Uterus (tissue), 4 donors: ENCODE data around the gene PCNX1. TPM values are rescaled to one million over a fixed set of nuclear protein-coding genes. Genes with fewer than 3 reads are reported as not detected.

Experiments used
- DNase-seq, 2 donors: peaks; one replicate each; pipeline ENCODE4 v3.0.0-alpha.2; 2019 to 2020
- H3K27ac ChIP-seq, 2 donors: fragments of 200-600 bp; sonication (generic); 1 replicate in 1 of 2; 2 replicates in 1 of 2; pipeline ENCODE4 v1.5.1; 2016 to 2018
- H3K27me3 ChIP-seq, 2 donors: fragments of 200-600 bp; sonication (generic); one replicate each; pipeline ENCODE4 v1.5.1; 2018 to 2019; ENCODE audit warnings: control low read depth in 1 of 2
- H3K36me3 ChIP-seq, 2 donors: fragments of 200-600 bp; sonication (generic); one replicate each; pipeline ENCODE4 v1.5.1; 2019; ENCODE audit warnings: control low read depth in 1 of 2
- H3K4me1 ChIP-seq, 2 donors: fragments of 200-600 bp; sonication (generic); one replicate each; pipeline ENCODE4 v1.5.1; 2018 to 2019; ENCODE audit warnings: control low read depth in 1 of 2
- H3K4me3 ChIP-seq, 2 donors: fragments of 200-600 bp; sonication (generic); 1 replicate in 1 of 2; 2 replicates in 1 of 2; pipeline ENCODE4 v1.5.1; 2018 to 2019; ENCODE audit warnings: mild to moderate bottlenecking in 1 of 2
- H3K9me3 ChIP-seq, 2 donors: fragments of 200-600 bp; sonication (generic); one replicate each; pipeline ENCODE4 v1.5.1; 2019; ENCODE audit warnings: control low read depth in 1 of 2
- POLR2A ChIP-seq, 2 donors: fragments of 450-650 bp; IDR thresholded peaks; one replicate each; pipeline ENCODE4 v1.6.1; 2016; ENCODE audit warnings: antibody characterized with exemption in 2 of 2, mild to moderate bottlenecking in 1 of 2, moderate library complexity in 1 of 2
- intact Hi-C: fragments of 100-400 bp; cut with DNase I; formaldehyde crosslinking; loops from one replicate; pipeline ENCODE4 v1.15.1; 2023; ENCODE audit warnings: low total_unique reads
- total RNA-seq, 4 donors: library from RNA; depleted of rRNA in 3 of 4; stranded (reverse); fragments of >200 nt in 3 of 4; gene quantifications; one replicate each; pipeline versions ENCODE4 v1.1.0 to v1.2.4, GENCODE V29; 2014 to 2023
- TF ChIP-seq, protein P1 (sequence below), 4 experiments: fragments of 200-600 bp in 2 of 4; fragments of 450-650 bp in 2 of 4; sonication (generic) in 2 of 4; IDR thresholded peaks; one replicate each; pipeline ENCODE4 v1.5.1; 2016 to 2019; ENCODE audit warnings: antibody characterized with exemption in 4 of 4, mild to moderate bottlenecking in 2 of 4, moderate library complexity in 1 of 4
- donor health status: DM: yes; HTN: yes; CAD: no.

PCNX1 gene
- total RNA-seq, 4 donors from 2014 or later, result 34.6 to 112 (median 90.3) TPM

DNA sequence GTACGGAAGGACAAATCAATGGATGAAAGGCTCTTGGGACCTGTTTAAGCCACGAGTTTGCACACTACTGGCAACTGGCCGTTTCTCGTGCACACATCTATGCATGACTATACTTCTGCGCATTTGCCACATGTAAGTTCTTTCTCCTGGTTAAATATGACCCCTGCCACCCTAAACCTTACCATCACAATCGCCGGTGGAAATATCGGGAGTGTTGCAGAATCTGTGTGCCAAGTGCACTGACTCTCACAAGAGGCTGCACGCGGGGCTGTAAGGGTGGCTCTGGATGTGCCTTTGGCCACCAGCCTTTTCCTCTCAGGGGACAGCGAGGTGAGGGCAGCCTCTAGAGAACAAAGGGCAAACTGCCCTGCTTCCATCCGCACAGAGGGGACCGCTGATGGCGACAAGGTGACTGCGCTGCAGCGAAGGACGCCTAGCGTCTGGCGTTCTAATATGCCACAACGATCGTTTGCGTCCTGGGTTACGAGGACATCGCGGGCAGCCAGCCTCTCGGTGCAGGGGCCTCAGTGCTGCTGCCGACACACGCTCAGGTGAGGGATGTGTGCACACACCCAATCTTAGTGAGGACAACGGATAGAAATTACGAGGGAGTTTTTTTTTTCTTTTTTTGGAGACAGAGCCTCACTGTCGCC lies 232.2 kb downstream of the PCNX1 start:
- no peaks in the 10 kb centered on the region for H3K9me3 ChIP-seq
- DNase-seq, result no peak
- no peaks in the 10 kb centered on the region for H3K4me1 ChIP-seq
- H3K36me3 ChIP-seq, result no peaks in the 10 kb centered on the region
- H3K27me3 ChIP-seq, result no peaks in the 10 kb centered on the region
- intact Hi-C loops, result no loop called here
- H3K27ac ChIP-seq, result no peak overlapping the region
- TF ChIP-seq, protein P1, sequence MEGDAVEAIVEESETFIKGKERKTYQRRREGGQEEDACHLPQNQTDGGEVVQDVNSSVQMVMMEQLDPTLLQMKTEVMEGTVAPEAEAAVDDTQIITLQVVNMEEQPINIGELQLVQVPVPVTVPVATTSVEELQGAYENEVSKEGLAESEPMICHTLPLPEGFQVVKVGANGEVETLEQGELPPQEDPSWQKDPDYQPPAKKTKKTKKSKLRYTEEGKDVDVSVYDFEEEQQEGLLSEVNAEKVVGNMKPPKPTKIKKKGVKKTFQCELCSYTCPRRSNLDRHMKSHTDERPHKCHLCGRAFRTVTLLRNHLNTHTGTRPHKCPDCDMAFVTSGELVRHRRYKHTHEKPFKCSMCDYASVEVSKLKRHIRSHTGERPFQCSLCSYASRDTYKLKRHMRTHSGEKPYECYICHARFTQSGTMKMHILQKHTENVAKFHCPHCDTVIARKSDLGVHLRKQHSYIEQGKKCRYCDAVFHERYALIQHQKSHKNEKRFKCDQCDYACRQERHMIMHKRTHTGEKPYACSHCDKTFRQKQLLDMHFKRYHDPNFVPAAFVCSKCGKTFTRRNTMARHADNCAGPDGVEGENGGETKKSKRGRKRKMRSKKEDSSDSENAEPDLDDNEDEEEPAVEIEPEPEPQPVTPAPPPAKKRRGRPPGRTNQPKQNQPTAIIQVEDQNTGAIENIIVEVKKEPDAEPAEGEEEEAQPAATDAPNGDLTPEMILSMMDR (IDR thresholded peaks at IDR 0.05), result no peak
- TF ChIP-seq POLR2A (IDR thresholded peaks at IDR 0.05), result no peak
- no peak overlapping the region for H3K4me3 ChIP-seq

GRCh38 chr14:71140157-71140556 lies 232.9 kb downstream of the PCNX1 start:
- no peak for TF ChIP-seq POLR2A (IDR thresholded peaks at IDR 0.05)
- TF ChIP-seq, protein P1 (IDR thresholded peaks at IDR 0.05), result no peak
- H3K27me3 ChIP-seq, result no peaks in the 10 kb centered on the region

DNA sequence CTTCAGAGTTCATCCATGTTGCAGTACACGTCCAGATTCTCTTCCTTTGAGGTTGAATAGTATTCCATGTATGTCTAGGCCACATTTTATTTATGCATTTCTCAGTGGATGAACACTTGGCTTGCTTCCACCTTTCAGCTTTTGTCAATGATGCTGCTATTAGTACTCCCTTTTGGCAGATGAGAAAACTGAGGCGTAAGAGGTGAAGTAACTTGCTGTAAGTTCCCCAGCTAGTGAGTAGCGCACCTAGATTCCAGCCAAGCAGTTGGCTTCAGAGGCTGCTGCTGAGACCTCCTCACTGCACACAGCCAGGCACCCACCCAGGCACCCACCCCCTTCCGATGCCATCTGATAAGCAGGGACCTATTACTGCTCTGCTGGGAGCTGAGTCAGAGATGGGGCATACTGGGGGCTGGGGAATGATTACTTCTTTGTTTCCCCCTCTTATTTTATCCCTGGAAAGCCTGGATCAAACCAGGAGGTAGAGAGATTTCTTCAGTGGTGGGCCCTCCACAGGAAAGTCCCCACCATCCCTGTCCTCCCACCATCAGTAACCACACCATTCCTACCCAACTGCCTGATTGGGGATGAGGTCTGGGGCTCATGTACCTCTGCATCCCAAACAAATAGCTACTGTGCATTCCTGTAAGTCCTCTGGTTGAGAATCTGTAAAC lies 234.6 kb downstream of the PCNX1 start:
- no peaks in the 10 kb centered on the region for H3K4me1 ChIP-seq
- no peaks in the 10 kb centered on the region for H3K36me3 ChIP-seq
- TF ChIP-seq, protein P1 (IDR thresholded peaks at IDR 0.05), result no peak
- no peak for TF ChIP-seq POLR2A (IDR thresholded peaks at IDR 0.05)
- H3K4me3 ChIP-seq, result no peak overlapping the region
- no peaks in the 10 kb centered on the region for H3K27me3 ChIP-seq
- intact Hi-C loops, result loop anchor here (2.0 kb wide), 1 partner anchor 613 kb away; no protein-coding TSS in a partner anchor
- H3K9me3 ChIP-seq, result no peaks in the 10 kb centered on the region
- H3K27ac ChIP-seq, result no peak overlapping the region
- no peak for DNase-seq

More at GRCh38 chr14:71140157-71140556, 232.9 kb downstream of the PCNX1 start:
- H3K36me3 ChIP-seq, result no peaks in the 10 kb centered on the region
- intact Hi-C loops, result no loop called here
- H3K4me3 ChIP-seq, result no peak overlapping the region
- H3K27ac ChIP-seq, result no peak overlapping the region
- no peaks in the 10 kb centered on the region for H3K4me1 ChIP-seq
- DNase-seq, result no peak
- no peaks in the 10 kb centered on the region for H3K9me3 ChIP-seq

DNA sequence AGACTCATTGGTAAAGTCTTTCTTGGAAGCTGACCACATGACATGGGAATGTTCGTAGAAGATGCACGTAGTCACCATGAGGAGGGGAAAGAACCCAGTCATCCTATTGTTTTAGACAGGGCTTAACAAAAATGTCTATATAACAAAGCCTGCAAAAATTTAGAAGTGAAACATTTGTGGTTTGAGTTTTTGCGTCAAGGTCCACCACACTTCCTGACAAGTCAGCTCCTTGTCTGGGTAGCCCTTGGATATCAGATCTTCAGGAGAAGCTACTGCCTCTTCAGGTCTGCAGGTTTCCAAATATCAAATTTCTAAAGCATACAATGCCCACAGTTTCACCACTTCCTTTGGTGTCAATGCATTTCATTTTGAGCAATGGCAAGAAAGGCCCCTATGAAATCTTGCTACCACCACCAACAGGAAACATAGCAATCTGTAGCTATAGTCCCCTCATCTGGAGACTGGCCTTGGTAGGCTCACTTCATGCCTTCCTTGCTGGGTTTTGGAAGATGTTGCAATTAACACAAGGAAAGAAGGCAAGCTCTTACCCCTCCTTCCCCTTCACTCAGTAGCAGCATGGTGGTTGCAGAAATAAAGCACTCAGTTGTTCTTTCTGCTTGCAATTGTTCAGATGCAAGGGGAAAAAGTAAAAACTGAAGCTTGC lies 235.2 kb downstream of the PCNX1 start:
- H3K27me3 ChIP-seq, result no peaks in the 10 kb centered on the region
- no peaks in the 10 kb centered on the region for H3K9me3 ChIP-seq
- DNase-seq, result no peak
- H3K4me1 ChIP-seq, result no peaks in the 10 kb centered on the region
- TF ChIP-seq, protein P1 (IDR thresholded peaks at IDR 0.05), result no peak
- no peak for TF ChIP-seq POLR2A (IDR thresholded peaks at IDR 0.05)
- no peak overlapping the region for H3K4me3 ChIP-seq
- H3K36me3 ChIP-seq, result no peaks in the 10 kb centered on the region
- H3K27ac ChIP-seq, result no peak overlapping the region
- intact Hi-C loops, result loop anchor here (2.0 kb wide), 1 partner anchor 612 kb away; no protein-coding TSS in a partner anchor
